H9 (cell line): ENCODE measurements around the gene DCAF8. TPM values are rescaled to one million over a fixed set of nuclear protein-coding genes. Genes with fewer than 3 reads are reported as not detected.

Experiments used
- DNase-seq: peaks from one replicate; pipeline ENCODE4 v3.0.0-alpha.2; 2017
- H2AFZ ChIP-seq: one replicate; pipeline ENCODE4 v1.6.1; 2013; ENCODE audit warnings: mild to moderate bottlenecking, low read length, control low read depth, moderate library complexity
- H2AK5ac ChIP-seq: 2 replicates; pipeline ENCODE4 v1.6.1; 2013; ENCODE audit warnings: low read length, control low read depth, mixed read lengths; ENCODE audit not compliant: insufficient read length
- H2BK120ac ChIP-seq: one replicate; pipeline ENCODE4 v1.6.1; 2013; ENCODE audit warnings: low read depth, mild to moderate bottlenecking, low read length, control low read depth, inconsistent platforms; ENCODE audit not compliant: poor library complexity, severe bottlenecking
- H2BK12ac ChIP-seq: 2 replicates; pipeline ENCODE4 v1.6.1; 2013; ENCODE audit warnings: low read length, control low read depth, mixed read lengths, low read depth; ENCODE audit not compliant: insufficient read length
- H2BK15ac ChIP-seq: 2 replicates; pipeline ENCODE4 v1.6.1; 2013; ENCODE audit warnings: low read depth, low read length, control low read depth
- H2BK20ac ChIP-seq: one replicate; pipeline ENCODE4 v1.6.1; 2013; ENCODE audit warnings: low read depth, mild to moderate bottlenecking, low read length, control low read depth, inconsistent platforms; ENCODE audit not compliant: poor library complexity, severe bottlenecking
- H2BK5ac ChIP-seq: 2 replicates; pipeline ENCODE4 v1.6.1; 2013; ENCODE audit warnings: low read length, control low read depth, mixed read lengths; ENCODE audit not compliant: insufficient read length
- H3K14ac ChIP-seq: 2 replicates; pipeline ENCODE4 v1.6.1; 2013; ENCODE audit warnings: low read length, control low read depth; ENCODE audit not compliant: insufficient read depth
- H3K18ac ChIP-seq: 2 replicates; pipeline ENCODE4 v1.6.1; 2013; ENCODE audit warnings: low read depth, mild to moderate bottlenecking, mixed read lengths, low read length, control low read depth; ENCODE audit not compliant: insufficient read length
- H3K23ac ChIP-seq: 2 replicates; pipeline ENCODE4 v1.6.1; 2013; ENCODE audit warnings: low read length, control low read depth, mixed read lengths, low read depth; ENCODE audit not compliant: insufficient read length
- H3K23me2 ChIP-seq: 2 replicates; pipeline ENCODE4 v1.6.1; 2013; ENCODE audit warnings: low read depth, mild to moderate bottlenecking, mixed read lengths, low read length, control low read depth; ENCODE audit not compliant: insufficient read length, poor library complexity, severe bottlenecking
- H3K27ac ChIP-seq: 2 replicates; pipeline ENCODE4 v1.5.1; 2013; ENCODE audit warnings: low read length, control low read depth, mixed read lengths, low read depth; ENCODE audit not compliant: insufficient read length
- H3K27me3 ChIP-seq: 2 replicates; pipeline ENCODE4 v1.6.1; 2013; ENCODE audit warnings: low read length, control low read depth, inconsistent platforms; ENCODE audit not compliant: insufficient read depth
- H3K4ac ChIP-seq: 2 replicates; pipeline ENCODE4 v1.6.1; 2013; ENCODE audit warnings: low read depth, mild to moderate bottlenecking, control low read depth, inconsistent platforms, low read length, moderate library complexity
- H3K4me1 ChIP-seq: 2 replicates; pipeline ENCODE4 v1.6.1; 2013; ENCODE audit warnings: low read length, control low read depth, inconsistent platforms; ENCODE audit not compliant: insufficient read depth
- H3K4me2 ChIP-seq: 2 replicates; pipeline ENCODE4 v1.6.1; 2013; ENCODE audit warnings: low read length, control low read depth, mixed read lengths; ENCODE audit not compliant: insufficient read length, insufficient read depth
- H3K56ac ChIP-seq: 2 replicates; pipeline ENCODE4 v1.6.1; 2013; ENCODE audit warnings: low read depth, mild to moderate bottlenecking, mixed read lengths, low read length, control low read depth; ENCODE audit not compliant: insufficient read length
- H3K79me1 ChIP-seq: 2 replicates; pipeline ENCODE4 v1.6.1; 2013; ENCODE audit warnings: low read depth, mild to moderate bottlenecking, moderate library complexity, low read length, control low read depth, inconsistent platforms; ENCODE audit not compliant: insufficient read depth, poor library complexity, severe bottlenecking
- H3K79me2 ChIP-seq: 2 replicates; pipeline ENCODE4 v1.6.1; 2013; ENCODE audit warnings: low read length, control low read depth, inconsistent platforms; ENCODE audit not compliant: insufficient read depth
- H3K9ac ChIP-seq: 2 replicates; pipeline ENCODE4 v1.6.1; 2013; ENCODE audit warnings: low read length, control low read depth, mixed read lengths; ENCODE audit not compliant: insufficient read length; ENCODE audit errors: extremely low read depth
- H3K9me3 ChIP-seq: one replicate; pipeline ENCODE4 v1.6.1; 2013; ENCODE audit warnings: low read depth, low read length, inconsistent platforms; ENCODE audit not compliant: control insufficient read depth
- H3T11ph ChIP-seq: one replicate; pipeline ENCODE4 v1.6.1; 2013; ENCODE audit warnings: mild to moderate bottlenecking, low read length, control low read depth, inconsistent platforms
- H4K20me1 ChIP-seq: one replicate; pipeline ENCODE4 v1.6.1; 2013; ENCODE audit not compliant: control insufficient read depth, insufficient read length, insufficient read depth
- H4K5ac ChIP-seq: 2 replicates; pipeline ENCODE4 v1.6.1; 2013; ENCODE audit warnings: low read depth, mild to moderate bottlenecking, mixed read lengths, low read length, control low read depth; ENCODE audit not compliant: insufficient read length
- H4K8ac ChIP-seq: replicated peaks from 2 replicates; pipeline ENCODE4 v1.6.1; 2013; ENCODE audit warnings: low read length, control low read depth, mixed read lengths, low read depth; ENCODE audit not compliant: insufficient read length
- H4K91ac ChIP-seq: 2 replicates; pipeline ENCODE4 v1.6.1; 2013; ENCODE audit warnings: low read depth, mild to moderate bottlenecking, moderate library complexity, mixed read lengths, low read length, control low read depth; ENCODE audit not compliant: insufficient read length
- H3K27ac Mint-ChIP-seq, 3 experiments: 2 replicates in 2 of 3; 3 replicates in 1 of 3; pipeline ENCODE4 v1.8.0; 2020 to 2021; ENCODE audit warnings: mixed read lengths in 3 of 3, mild to moderate bottlenecking in 1 of 3, moderate library complexity in 1 of 3
- H3K27me3 Mint-ChIP-seq: 2 replicates; pipeline ENCODE4 v1.8.0; 2021; ENCODE audit warnings: low read depth, mild to moderate bottlenecking, moderate library complexity, mixed read lengths
- H3K36me3 Mint-ChIP-seq, 3 experiments: 2 replicates in 2 of 3; 3 replicates in 1 of 3; pipeline ENCODE4 v1.8.0; 2020 to 2021; ENCODE audit warnings: low read depth in 3 of 3, mixed read lengths in 3 of 3; ENCODE audit not compliant: insufficient read depth in 1 of 3
- H3K4me1 Mint-ChIP-seq, 2 experiments: 2 replicates each; pipeline ENCODE4 v1.8.0; 2020; ENCODE audit warnings: mixed read lengths in 2 of 2
- H3K4me3 Mint-ChIP-seq, 2 experiments: 2 replicates in 1 of 2; 3 replicates in 1 of 2; pipeline ENCODE4 v1.8.0; 2020 to 2021; ENCODE audit warnings: mild to moderate bottlenecking in 2 of 2, mixed read lengths in 2 of 2, moderate library complexity in 1 of 2
- H3K9me3 Mint-ChIP-seq, 2 experiments: 2 replicates in 1 of 2; 3 replicates in 1 of 2; pipeline ENCODE4 v1.8.0; 2020; ENCODE audit warnings: mild to moderate bottlenecking in 2 of 2, mixed read lengths in 2 of 2, moderate library complexity in 1 of 2
- CTCF ChIP-seq: fragments of 200-600 bp; sonication (generic); conservative IDR thresholded peaks from 3 replicates; pipeline ENCODE4 v1.8.0; 2021; ENCODE audit warnings: antibody characterized with exemption, mild to moderate bottlenecking
- WGBS: extraction: QIAGEN DNeasy Blood & Tissue Kit; methylation state at CpG from one replicate; pipeline ENCODE4 v1.1.7; 2013; ENCODE audit warnings: missing lambda C conversion rate, low lambda C conversion rate, mixed read lengths; ENCODE audit not compliant: insufficient read length; ENCODE audit errors: extremely low coverage; 5-methylcytosine and 5-hydroxymethylcytosine counted together
- total RNA-seq: library from RNA; stranded (reverse); gene quantifications from 2 replicates; pipeline ENCODE4 v1.2.1, GENCODE V29; 2021

Gene DCAF8
- total RNA-seq, 1 experiment from 2014 or later, result 106 TPM

- Histone ChIP-seq H4K5ac (no peak overlapping the region), H3K14ac (no peak overlapping the region), H3K9ac (no peak overlapping the region), H3T11ph (no peak overlapping the region), H2AFZ (no peak overlapping the region), H3K27me3 (no peaks in the 10 kb centered on the region), H2BK5ac (no peak overlapping the region), H2AK5ac (no peak overlapping the region), H4K8ac (no peak overlapping the region), H3K4me1 (peaks cover 10% of the 10 kb centered on the region), H3K4ac (no peak overlapping the region), H2BK12ac (no peak overlapping the region), H3K27ac (no peak overlapping the region), H3K79me2 (no peaks in the 10 kb centered on the region), H3K9me3 (no peaks in the 10 kb centered on the region), H3K56ac (no peak overlapping the region), H3K23me2 (no peaks in the 10 kb centered on the region), H2BK120ac (no peak overlapping the region), H4K91ac (no peak overlapping the region), H4K20me1 (peaks cover 2% of the 10 kb centered on the region), H3K79me1 (no peaks in the 10 kb centered on the region), H3K18ac (no peak overlapping the region), H2BK20ac (no peak overlapping the region), H3K4me2 (no peak overlapping the region), H2BK15ac (no peak overlapping the region), H3K23ac (no peak overlapping the region)
- Mint-ChIP-seq H3K4me3 (no peak overlapping the region), H3K9me3 (no peaks in the 10 kb centered on the region), H3K27ac (no peak overlapping the region; a peak in 1 of 7 replicates), H3K36me3 (peaks cover 57 to 87% (median 85%) of the 10 kb centered on the region in 3 experiments), H3K27me3 (no peaks in the 10 kb centered on the region), H3K4me1 (peaks cover 29 to 35% of the 10 kb centered on the region in 2 experiments)
- WGBS, result no CpG with 5 or more reads among the region's 1 CpG
- no peak for TF ChIP-seq CTCF
- DNase-seq, result no peak
Measured at GRCh38 chr1:160309571-160309970, 47.2 kb upstream of the DCAF8 start.
